HG03103 (cell line): ENCODE data around the gene CBX1.
"Not testable (repeated sequence)": the region's sequence is repeated elsewhere in the genome, so short reads cannot be mapped to it uniquely, and the experiment has no call there.

Source experiments
- ATAC-seq: cut with Tn5 transposase; IDR thresholded peaks from one replicate; pipeline ENCODE4 v1.9.1; 2021; ENCODE audit warnings: low read depth; ENCODE audit not compliant: unreplicated experiment

The CBX1 gene

GRCh38 chr17:48054238-48055185 is 46.8 kb downstream of the CBX1 start:
- no peak for ATAC-seq

- no peak for ATAC-seq
Observed at GRCh38 chr17:48053758-48054237, 47.5 kb downstream of the CBX1 start.

- ATAC-seq: no peak
Observed at GRCh38 chr17:48052956-48053757, 48.1 kb downstream of the CBX1 start.

GRCh38 chr17:48051706-48052486 is 49.4 kb downstream of the CBX1 start:
- ATAC-seq: no peak

- ATAC-seq: no peak
Observed at GRCh38 chr17:48051283-48051682, 50.0 kb downstream of the CBX1 start.

GRCh38 chr17:48048384-48049126 is 52.7 kb downstream of the CBX1 start:
- peak; percentile 24 for ATAC-seq

- ATAC-seq: peak; percentile 79
Observed at GRCh38 chr17:48047741-48048383, 53.4 kb downstream of the CBX1 start, which contains the start of gene NFE2L1. NFE2L1 (plus strand) TSS chr17:48048359; CDS start chr17:48051119, 2,760 bp downstream.

GRCh38 chr17:48047113-48047740 is 54.1 kb downstream of the CBX1 start:
- no peak for ATAC-seq

GRCh38 chr17:48046296-48046695 is 55.0 kb downstream of the CBX1 start:
- no peak for ATAC-seq

GRCh38 chr17:48045316-48046001 is 55.8 kb downstream of the CBX1 start:
- ATAC-seq: no peak

GRCh38 chr17:48044851-48045250 is 56.4 kb downstream of the CBX1 start:
- no peak for ATAC-seq

- no peak for ATAC-seq
Observed at GRCh38 chr17:48043176-48043575, 58.1 kb downstream of the CBX1 start.

GRCh38 chr17:48038687-48039086 is 62.6 kb downstream of the CBX1 start:
- no peak for ATAC-seq

- ATAC-seq: no peak
Observed at GRCh38 chr17:48037838-48038323, 63.4 kb downstream of the CBX1 start.

- no peak for ATAC-seq
Observed at GRCh38 chr17:48037036-48037837, 64.0 kb downstream of the CBX1 start, which contains the start of gene COPZ2. COPZ2 (minus strand) TSS chr17:48037797; CDS start chr17:48037777, 20 bp downstream.

GRCh38 chr17:48036693-48037035 is 64.6 kb downstream of the CBX1 start:
- ATAC-seq: no peak

GRCh38 chr17:48034734-48035133 is 66.5 kb downstream of the CBX1 start:
- ATAC-seq: not testable (repeated sequence)
